NCI-H446 (cell line): ENCODE results near the gene GK.
"Not testable (repeated sequence)": the region's sequence is repeated elsewhere in the genome, so short reads cannot be mapped to it uniquely, and the experiment has no call there.

Source experiments
- DNase-seq, 2 experiments: peaks; one replicate each; lab custom pipeline; 2025; lab: John Stamatoyannopoulos, UW

GK gene

GRCh38 chrX:30712214-30712613, 59.0 kb downstream of the GK start:
- DNase-seq, result no peak

GRCh38 chrX:30713061-30713525, 59.9 kb downstream of the GK start:
- DNase-seq, result peak in 1 of 2 experiments; percentile 40

DNA sequence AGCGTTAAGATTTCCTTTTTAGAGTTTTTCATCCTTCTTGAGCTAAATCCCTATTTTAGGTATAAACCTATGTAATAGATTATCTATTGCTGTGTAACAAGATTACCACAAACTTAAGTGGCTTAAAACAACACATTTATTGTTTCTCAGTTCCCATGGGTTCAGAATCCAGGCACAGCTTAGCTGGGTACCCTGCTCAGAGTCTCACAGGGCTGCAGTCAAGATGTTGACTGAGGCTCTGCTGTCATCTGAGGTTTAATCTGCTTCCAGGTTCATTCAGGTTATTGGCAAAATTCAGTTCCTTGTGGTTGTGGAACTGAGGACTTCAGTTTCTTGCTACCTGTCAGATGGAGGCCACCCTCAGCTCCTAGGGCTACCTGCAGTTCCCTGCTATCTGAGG, 60.9 kb downstream of the GK start:
- DNase-seq, result no peak

- no peak for DNase-seq
Measured at GRCh38 chrX:30715976-30716375, 62.8 kb downstream of the GK start.

DNA sequence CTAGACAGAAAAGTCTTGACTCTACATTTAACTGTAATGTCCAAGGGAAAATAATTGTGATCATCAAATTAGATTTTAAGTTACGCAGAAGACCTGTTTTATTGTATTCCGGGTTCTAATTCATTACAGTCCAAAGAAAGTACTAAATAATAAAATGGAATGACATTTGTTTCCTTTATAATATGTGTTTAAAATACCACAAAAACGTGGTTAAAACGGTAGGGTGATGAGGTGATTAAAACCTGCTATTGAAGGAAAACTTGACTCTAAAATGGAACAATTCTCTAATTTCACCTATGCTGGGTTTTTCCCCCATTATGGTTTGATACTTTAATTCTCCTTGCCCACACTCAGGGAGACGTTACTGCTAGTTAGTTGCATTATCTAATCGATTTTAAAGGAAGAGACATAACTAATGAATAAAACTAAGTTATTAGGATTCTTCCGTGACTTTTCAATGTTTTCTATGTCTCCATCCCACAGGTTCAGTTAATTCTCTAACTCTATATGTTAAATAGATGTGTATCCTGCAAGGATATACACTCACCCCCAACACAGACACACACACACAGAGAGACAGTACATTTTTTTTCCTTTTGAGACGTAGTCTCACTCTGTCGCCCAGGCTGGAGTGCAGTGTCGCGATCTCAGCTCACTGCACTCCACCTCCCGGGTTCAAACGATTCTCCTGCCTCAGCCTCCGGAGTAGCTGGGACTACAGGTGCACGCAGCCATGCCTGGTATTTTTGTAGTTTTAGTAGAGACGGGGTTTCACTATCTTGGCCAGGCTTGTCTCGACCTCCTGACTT, 80.8 kb downstream of the GK start:
- DNase-seq, result no peak

DNA sequence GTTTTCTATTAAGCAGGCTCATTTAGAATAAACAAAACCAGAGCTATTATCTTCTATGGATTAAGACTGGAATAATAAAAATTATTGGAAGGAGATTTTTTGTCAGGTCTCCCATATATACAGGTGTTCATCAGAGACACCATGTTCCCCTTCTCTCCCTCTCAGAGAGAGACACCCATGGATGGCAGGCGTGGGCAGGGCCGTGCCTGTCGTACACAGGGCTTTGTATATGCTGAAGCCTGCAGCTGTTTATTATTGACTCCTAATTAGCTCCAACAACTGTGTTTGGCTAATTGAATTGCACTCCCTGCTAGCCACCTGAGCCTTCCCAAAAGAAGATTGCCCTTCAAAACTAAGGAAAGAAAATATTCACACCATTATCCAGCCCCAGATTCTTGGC, 81.6 kb downstream of the GK start:
- DNase-seq, result no peak

GRCh38 chrX:30735839-30736238, 82.6 kb downstream of the GK start:
- DNase-seq, result peak; percentile 26 to 55

GRCh38 chrX:30741545-30741944, 88.3 kb downstream of the GK start:
- DNase-seq, result no peak

GRCh38 chrX:30748342-30748960, 95.2 kb downstream of the GK start:
- DNase-seq, result no peak

DNA sequence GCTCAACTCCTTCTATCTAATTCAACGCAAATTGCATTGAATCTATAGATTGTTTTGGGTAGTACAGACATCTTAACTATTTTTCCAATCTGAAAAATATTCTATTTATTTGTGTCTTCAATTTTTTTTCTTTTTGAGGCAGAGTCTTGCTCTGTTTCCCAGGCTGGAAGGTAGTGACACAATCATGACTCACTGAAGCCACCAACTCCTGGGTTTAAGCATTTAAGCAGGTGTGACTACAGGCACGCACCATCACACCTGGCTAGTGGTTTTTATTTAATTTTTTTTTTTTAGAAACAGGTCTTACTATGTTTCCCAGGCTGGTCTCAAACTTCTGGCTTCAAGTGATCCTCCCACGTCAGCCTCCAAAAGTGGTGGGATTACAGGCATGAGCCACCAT, 98.3 kb downstream of the GK start:
- no peak for DNase-seq

DNA sequence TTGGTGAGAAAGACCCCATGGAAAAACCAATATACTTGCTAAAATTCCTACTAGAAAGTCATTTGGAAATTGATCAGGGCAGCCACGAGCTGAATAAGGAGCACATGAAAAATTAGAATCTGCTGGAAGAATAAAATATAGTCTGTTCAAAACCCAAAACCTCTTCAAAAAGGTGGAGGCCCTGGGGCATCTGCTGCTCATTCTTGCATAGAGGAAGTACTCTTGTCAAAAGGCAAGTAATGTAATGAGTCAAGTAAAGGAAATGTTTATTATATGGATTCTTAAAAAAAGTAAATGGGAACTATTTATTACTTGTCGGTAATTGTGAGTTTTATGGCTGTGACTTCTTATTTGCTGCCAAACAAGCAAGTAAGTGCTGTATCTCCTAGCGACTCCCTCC, 109.5 kb downstream of the GK start:
- DNase-seq, result no peak

DNA sequence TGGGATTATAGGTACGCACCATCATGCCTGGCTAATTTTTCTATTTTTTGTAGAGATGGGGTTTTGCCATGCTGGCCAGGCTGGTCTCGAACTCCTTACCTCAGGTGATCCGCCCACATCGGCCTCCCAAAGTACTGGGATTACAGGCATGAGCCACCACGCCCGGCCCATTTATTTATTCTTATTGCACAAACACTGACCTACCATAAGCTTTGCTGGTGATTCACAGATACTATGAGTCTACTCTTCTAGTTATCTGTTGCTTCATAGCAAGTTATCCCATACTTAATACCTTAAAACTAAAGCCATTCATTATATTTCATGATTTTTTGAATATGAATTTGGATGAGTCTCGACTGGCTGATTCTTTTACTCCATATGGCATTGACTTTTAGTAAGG, 120.5 kb downstream of the GK start:
- DNase-seq, result not testable (repeated sequence)

DNA sequence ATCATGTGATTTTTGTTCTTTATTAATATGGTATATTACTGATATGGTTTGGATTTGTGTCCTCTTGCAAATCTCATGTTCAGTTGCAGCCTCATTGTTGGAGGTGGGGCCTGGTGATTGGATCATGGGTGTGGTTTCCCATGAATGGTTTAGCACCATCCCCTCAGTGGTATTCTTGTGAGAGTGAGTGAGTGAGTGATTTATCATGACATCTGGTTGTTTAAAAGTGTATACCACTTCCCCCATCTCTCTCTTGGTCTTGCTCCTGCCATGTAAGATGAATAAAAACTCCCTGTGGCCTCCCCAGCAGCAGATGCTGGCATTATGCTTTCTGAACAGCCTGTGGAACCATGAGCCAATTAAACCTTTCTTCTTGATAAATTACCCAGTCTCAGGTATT, 124.4 kb downstream of the GK start:
- no peak for DNase-seq

- no peak for DNase-seq
Measured at GRCh38 chrX:30779453-30780030, 126.3 kb downstream of the GK start.
